GM18951 (cell line): Measurements from ENCODE around the gene SPAG6.
"Not testable (repeated sequence)": the region's sequence is repeated elsewhere in the genome, so short reads cannot be mapped to it uniquely, and the experiment has no call there.

Source experiments
- POLR2A ChIP-seq: IDR thresholded peaks from 4 replicates; pipeline ENCODE4 v1.6.1; 2011; ENCODE audit warnings: mild to moderate bottlenecking; ENCODE audit not compliant: insufficient read length, insufficient read depth; ENCODE audit errors: extremely low read depth
- in situ Hi-C: fragments of 300-500 bp; cut with MboI; formaldehyde crosslinking; loops from one replicate; pipeline ENCODE4 v1.12.0; 2022; ENCODE audit warnings: low sequenced_read_pairs, mixed read lengths, inconsistent platforms; ENCODE audit not compliant: unreplicated experiment

The SPAG6 gene

GRCh38 chr10:22340329-22341189, 4.7 kb upstream of the SPAG6 start:
- TF ChIP-seq POLR2A: peak; percentile 53
- in situ Hi-C loops: no loop called here

DNA sequence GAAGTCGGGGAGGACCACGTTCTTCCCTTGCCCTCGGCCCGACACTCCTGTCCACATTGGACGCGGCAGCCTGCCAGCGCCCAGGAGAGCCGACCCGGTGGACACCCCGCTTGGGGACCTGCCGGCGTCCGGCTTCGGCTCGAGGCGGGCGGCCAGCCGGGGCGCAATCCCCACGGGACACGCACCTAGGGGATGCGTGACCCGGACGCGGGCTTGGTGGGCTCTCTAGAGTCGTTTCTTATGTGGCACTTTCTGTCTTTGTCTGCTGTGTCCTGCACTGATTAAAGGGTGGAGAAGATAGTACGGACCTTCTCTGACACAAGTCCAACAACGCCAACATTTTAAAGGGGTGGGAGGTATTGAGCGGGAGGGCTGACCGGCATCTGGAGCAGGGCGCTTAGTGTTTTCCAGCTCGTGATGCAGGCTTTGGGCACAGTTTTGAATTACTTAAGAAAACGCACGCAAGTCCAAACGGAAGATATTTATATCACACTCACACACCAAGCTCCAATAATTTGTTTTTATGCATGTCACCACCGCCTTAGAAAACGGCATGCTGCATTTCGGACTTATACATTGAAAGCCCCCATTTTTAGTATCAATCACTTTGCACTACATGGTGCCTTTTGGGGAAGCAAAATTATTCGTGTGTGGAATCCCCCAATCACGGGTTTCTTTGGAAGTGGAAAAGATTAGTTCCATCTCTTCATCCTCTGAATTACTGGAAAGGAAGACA, 3.9 kb upstream of the SPAG6 start:
- no peak for TF ChIP-seq POLR2A

DNA sequence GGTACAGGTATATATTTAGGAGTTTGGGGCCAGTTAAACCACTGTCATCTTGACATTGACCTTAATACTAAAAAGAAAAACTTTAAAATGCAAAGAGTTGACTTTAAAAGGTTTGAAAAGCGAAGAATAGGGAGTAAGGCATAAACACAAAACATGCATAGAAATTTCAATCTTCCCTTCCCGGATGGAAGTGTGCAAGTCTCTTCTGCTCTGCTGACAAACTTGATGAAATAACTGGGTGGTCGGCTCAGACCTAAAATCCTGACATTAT, 3.4 kb upstream of the SPAG6 start:
- in situ Hi-C loops: no loop called here
- TF ChIP-seq POLR2A: no peak

More for the DNA sequence above, 3.9 kb upstream of the SPAG6 start:
- in situ Hi-C loops: no loop called here

DNA sequence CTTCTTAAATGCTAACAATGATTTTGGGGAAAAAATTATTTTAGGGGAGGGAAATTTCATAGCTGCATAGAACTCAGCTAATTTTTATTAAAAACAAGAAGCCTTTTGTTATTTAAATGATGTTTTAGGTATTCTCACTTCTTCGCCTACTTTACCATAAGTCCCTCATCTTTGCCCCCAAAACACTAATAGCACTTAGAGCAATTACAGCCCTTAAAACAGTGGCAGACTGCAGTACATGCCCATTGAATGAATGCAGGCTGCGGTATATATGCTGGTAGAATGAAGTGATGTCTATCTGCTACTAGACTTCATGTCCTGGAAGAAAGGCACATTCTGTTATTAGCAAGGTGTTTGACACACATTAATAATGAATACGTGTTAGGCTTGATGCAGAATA, 2.9 kb upstream of the SPAG6 start:
- in situ Hi-C loops: no loop called here

DNA sequence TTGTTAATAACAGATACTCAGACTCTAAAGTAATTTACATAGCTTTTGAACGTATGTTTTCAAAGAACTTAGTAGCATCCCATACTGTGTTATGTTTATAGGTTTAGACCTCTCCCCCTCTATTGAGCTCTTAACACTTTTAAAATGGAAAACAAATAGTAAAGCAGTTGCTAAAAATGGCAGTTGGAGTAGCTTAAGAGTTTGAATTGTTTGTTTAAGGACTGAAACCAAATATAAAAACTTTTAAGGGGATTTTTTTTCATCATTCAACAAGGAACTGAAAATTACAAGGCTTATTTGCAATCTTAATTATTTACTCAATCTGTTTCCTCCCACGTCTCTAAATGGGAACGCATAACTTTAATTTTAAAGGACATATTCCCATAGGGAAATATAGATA, 1.6 kb upstream of the SPAG6 start:
- TF ChIP-seq POLR2A: no peak
- in situ Hi-C loops: no loop called here

More for the DNA sequence above, 2.9 kb upstream of the SPAG6 start:
- no peak for TF ChIP-seq POLR2A

DNA sequence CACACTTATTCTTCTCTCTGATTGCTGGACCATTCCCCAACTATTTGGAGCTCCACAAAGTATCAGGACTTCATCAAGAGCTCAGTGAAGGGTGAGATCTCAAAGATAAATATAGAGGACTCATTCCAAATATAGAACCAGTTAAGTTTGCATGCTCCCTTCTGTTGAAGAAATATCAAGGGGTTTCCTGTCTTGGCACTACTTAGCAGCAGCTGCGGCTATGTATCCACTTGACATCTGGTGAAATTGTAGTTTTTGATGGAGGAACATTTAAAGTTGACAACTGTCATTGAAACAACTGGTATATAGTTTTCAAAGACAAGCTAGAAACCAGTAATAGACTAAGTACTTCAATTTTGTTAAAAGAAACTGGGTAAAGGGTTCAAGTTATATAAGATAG, 1.0 kb upstream of the SPAG6 start:
- no peak for TF ChIP-seq POLR2A
- in situ Hi-C loops: no loop called here

GRCh38 chr10:22344781-22345300, 455 bp upstream of the SPAG6 start:
- in situ Hi-C loops: no loop called here
- no peak for TF ChIP-seq POLR2A

GRCh38 chr10:22346096-22346661, 883 bp downstream of the SPAG6 start:
- no peak for TF ChIP-seq POLR2A
- in situ Hi-C loops: no loop called here

GRCh38 chr10:22349755-22350154, 4.5 kb downstream of the SPAG6 start:
- no peak for TF ChIP-seq POLR2A
- in situ Hi-C loops: no loop called here

DNA sequence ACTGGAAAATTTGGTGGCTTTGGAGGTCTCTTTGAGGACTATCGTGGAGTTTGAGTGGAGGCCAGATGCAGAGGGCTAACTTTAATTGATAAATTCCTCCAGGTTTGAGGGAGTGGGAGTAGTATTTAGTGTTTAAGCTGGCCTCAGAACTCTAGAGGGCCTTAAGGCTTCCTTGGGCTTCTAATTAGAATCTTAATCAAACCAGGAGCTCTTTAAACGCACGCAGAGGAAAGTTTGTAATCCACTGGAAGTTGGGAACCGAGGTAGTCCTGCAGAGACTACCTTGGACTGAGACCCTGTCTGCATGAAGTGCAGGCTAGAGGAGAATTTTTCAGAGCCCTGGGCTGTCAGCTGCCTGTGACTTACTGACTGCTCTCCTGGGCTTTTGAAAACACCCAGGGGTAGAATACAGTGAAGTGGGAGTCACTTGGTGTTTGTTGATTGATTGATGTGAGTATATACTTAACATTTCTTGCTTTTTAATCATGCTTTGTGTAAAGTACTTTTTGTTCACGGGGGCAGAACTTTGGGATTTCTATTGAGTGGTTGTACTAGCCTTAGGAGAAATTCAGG, 5.9 kb downstream of the SPAG6 start:
- in situ Hi-C loops: no loop called here
- TF ChIP-seq POLR2A: no peak

- in situ Hi-C loops: no loop called here
- no peak for TF ChIP-seq POLR2A
Measured at GRCh38 chr10:22356324-22356873, 11.1 kb downstream of the SPAG6 start.

- in situ Hi-C loops: not testable (repeated sequence)
Measured at GRCh38 chr10:22357770-22358169, 12.5 kb downstream of the SPAG6 start.

DNA sequence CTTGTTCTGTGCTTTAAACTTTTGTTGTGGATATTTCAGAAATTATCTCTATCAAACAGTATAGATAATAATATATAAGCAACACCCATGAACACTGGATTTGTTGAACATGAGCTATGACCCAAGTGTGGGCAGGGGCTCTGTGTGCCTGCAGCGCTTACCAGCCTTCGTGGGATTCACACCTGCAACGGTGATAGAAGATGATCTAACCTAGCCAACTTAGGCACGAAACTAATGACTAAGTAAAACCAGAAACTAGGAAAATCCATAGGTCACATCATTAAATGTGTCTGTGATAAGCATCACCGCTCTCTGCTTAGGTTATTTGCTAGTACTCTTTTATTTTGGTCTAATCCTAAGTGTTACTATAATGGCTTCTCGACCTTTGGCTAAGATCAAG, 18.0 kb downstream of the SPAG6 start:
- TF ChIP-seq POLR2A: no peak

More for the DNA sequence above, 18.0 kb downstream of the SPAG6 start:
- in situ Hi-C loops: no loop called here
